Right lobe of liver (tissue), 6 donors: ENCODE data around the gene SLC6A16. TPM values are rescaled to one million over a fixed set of nuclear protein-coding genes. Genes with fewer than 3 reads are reported as not detected.
"Not testable (repeated sequence)": the region's sequence is repeated elsewhere in the genome, so short reads cannot be mapped to it uniquely, and the experiment has no call there.

Source experiments
- ATAC-seq, 4 donors: fragments of 200-7000 bp; cut with Tn5 transposase; one replicate each; pipeline ENCODE4 v1.9.1; 2020; ENCODE audit warnings: mild to moderate bottlenecking in 4 of 4, moderate library complexity in 4 of 4
- DNase-seq, 3 donors: peaks; one replicate each; pipeline ENCODE4 v3.0.0-alpha.2; 2020
- H3K27ac ChIP-seq, 3 donors: fragments of 200-600 bp; one replicate each; pipeline ENCODE4 v1.8.0; 2022
- H3K27me3 ChIP-seq, 2 donors: fragments of 200-600 bp; one replicate each; pipeline ENCODE4 v1.8.0; 2022
- H3K36me3 ChIP-seq, 4 donors: fragments of 200-600 bp; sonication (generic) in 1 of 4; one replicate each; pipeline versions ENCODE4 v1.5.1 to v1.8.0; 2017 to 2022; ENCODE audit warnings: control low read depth in 1 of 4
- H3K4me1 ChIP-seq, 4 donors: fragments of 200-600 bp; sonication (generic) in 1 of 4; one replicate each; pipeline versions ENCODE4 v1.5.1 to v1.8.0; 2017 to 2022; ENCODE audit warnings: control low read depth in 1 of 4
- H3K4me3 ChIP-seq, 3 donors: fragments of 200-600 bp; one replicate each; pipeline ENCODE4 v1.8.0; 2022
- H3K9me3 ChIP-seq, 4 donors: fragments of 200-600 bp; sonication (generic) in 1 of 4; one replicate each; pipeline versions ENCODE4 v1.5.1 to v1.8.0; 2017 to 2022; ENCODE audit warnings: control low read depth in 1 of 4
- POLR2A ChIP-seq: fragments of 450-650 bp; IDR thresholded peaks from one replicate; pipeline ENCODE4 v1.6.1; 2017; ENCODE audit warnings: antibody characterized with exemption, mild to moderate bottlenecking
- WGBS: methylation state at CpG from one replicate; pipeline ENCODE4 v1.1.6; 2018; ENCODE audit warnings: low coverage, low lambda C conversion rate; ENCODE audit not compliant: insufficient coverage; ENCODE audit errors: missing lambda C conversion rate; 5-methylcytosine and 5-hydroxymethylcytosine counted together
- intact Hi-C, 2 donors: fragments of 100-400 bp; cut with DNase I; formaldehyde crosslinking; loops; one replicate each; pipeline versions ENCODE4 v1.11.2 to v1.14.1; 2022
- long read RNA-seq: library from polyadenylated mRNA; unstranded; transcript quantifications from one replicate; pipeline ENCODE4 v2.0.0, GENCODE V29; 2019
- total RNA-seq, 6 experiments: library from RNA; depleted of rRNA in 2 of 6; stranded (reverse); fragments of >200 nt in 2 of 6; fragmentation: NEBNext Ultra II Directional in 3 of 6; extraction: Animal tissue kit (Norgen Biotek cat#: 25700) in 3 of 6; gene quantifications; one replicate each; pipeline versions ENCODE4 v1.1.0 to v1.2.4, GENCODE V29; 2016 to 2023
- TF ChIP-seq, protein P1 (sequence below), 4 donors: fragments of 200-600 bp in 3 of 4; fragments of 450-650 bp in 1 of 4; IDR thresholded peaks; one replicate each; pipeline versions ENCODE4 v1.5.1 to v1.8.0; 2016 to 2022; ENCODE audit warnings: antibody characterized with exemption in 4 of 4, mild to moderate bottlenecking in 2 of 4
- donor health status: DM: no; HTN: yes; CAD: no.
- donor health status: DM: no; HTN: no; CAD: no.
- donor health status: DM: no; HTN: no; CAD: no.
- donor health status: DM: no; HTN: yes; CAD: no.
- donor health status: DM: no; HTN: yes; CAD: no.

The SLC6A16 gene
- 1 to 10 TPM in 4 of 6 experiments, under 1 TPM in 2; 0.25 to 4.6 (median 2.4) TPM for total RNA-seq
- long read RNA-seq, result 0 reads

DNA sequence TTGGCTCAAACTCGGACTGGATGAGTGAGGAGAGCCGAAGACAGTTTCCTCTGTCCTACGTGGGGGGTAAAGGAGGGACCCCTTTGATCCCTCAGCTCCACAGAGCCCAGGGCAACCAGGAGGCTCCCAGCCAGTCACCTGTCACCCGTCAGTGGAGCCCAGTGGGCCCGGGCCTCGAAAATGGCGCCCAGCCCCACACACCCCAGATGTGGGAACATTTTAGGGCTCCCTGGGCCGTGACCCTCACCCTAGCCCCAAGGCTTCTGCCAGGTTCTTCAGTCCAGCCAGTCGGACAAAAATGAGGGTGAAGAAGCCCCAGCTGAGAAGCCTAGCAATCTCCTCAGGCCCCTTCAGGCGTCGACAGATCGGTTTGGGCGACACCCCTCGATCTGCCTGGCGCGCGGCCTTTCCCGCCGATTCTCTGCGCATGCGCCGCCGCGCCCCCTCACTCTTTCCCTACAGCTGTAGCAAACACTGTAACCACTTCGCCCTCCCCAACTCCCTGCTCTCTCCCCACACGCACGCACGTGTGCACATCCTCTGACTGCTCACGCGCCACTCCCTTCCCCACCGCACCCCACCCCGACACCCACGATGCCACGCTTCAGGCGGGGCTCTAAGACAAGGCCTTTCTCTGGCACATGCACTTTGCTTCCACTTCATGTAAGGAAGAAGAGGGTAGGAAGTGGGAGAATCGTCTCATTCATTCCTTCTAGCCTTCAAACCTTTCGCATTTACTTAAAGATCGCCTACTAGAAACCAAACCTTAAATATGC lies at the start of gene SLC6A16:
Gene SLC6A16, minus strand, starts transcription at position 391 of the 776 bp plus-strand sequence. CDS start 13,844 bp downstream, outside the sequence.
- peak in 1 of 4 donors; percentile 30 for ATAC-seq
- Histone ChIP-seq H3K4me1 (no peaks in the 10 kb centered on the region), H3K4me3 (no peak within 1 kb of the TSS), H3K27me3 (no peaks in the 10 kb centered on the region), H3K27ac (no peak within 1 kb of the TSS), H3K9me3 (no peaks in the 10 kb centered on the region), H3K36me3 (peaks cover 0 to 3% (median under 1%) of the 10 kb centered on the region in 4 donors)
- DNase-seq, result no peak
- 88% methylated on average over 13 of the region's 38 CpGs for WGBS
- intact Hi-C loops, result no loop called here
- TF ChIP-seq, protein P1, sequence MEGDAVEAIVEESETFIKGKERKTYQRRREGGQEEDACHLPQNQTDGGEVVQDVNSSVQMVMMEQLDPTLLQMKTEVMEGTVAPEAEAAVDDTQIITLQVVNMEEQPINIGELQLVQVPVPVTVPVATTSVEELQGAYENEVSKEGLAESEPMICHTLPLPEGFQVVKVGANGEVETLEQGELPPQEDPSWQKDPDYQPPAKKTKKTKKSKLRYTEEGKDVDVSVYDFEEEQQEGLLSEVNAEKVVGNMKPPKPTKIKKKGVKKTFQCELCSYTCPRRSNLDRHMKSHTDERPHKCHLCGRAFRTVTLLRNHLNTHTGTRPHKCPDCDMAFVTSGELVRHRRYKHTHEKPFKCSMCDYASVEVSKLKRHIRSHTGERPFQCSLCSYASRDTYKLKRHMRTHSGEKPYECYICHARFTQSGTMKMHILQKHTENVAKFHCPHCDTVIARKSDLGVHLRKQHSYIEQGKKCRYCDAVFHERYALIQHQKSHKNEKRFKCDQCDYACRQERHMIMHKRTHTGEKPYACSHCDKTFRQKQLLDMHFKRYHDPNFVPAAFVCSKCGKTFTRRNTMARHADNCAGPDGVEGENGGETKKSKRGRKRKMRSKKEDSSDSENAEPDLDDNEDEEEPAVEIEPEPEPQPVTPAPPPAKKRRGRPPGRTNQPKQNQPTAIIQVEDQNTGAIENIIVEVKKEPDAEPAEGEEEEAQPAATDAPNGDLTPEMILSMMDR (IDR thresholded peaks at IDR 0.05), result no peak
- no peak for TF ChIP-seq POLR2A

DNA sequence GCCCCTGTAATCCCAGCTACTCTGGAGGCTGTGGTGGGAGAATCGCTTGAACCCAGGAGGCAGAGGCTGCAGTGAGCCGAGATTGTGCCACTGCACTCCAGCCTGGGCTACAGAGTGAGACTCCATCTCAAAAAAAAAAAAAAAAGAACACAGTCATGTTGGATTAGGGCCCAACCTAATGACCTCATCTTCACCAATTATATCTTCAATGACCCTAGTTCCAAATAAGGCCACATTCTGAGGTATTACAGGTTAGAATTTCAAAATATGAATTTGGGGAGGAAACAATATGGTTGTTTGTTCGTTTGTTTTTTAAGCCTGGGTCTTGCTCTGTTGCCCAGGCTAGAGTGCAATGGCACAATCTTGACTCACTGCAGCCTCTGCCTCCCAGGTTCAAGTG lies 48.2 kb upstream of the SLC6A16 start:
- intact Hi-C loops, H3K27me3 ChIP-seq, H3K4me3 ChIP-seq, ATAC-seq, H3K4me1 ChIP-seq, DNase-seq, H3K27ac ChIP-seq, H3K9me3 ChIP-seq, H3K36me3 ChIP-seq: not testable (repeated sequence)
- 56% methylated on average over 3 of the region's 3 CpGs for WGBS

DNA sequence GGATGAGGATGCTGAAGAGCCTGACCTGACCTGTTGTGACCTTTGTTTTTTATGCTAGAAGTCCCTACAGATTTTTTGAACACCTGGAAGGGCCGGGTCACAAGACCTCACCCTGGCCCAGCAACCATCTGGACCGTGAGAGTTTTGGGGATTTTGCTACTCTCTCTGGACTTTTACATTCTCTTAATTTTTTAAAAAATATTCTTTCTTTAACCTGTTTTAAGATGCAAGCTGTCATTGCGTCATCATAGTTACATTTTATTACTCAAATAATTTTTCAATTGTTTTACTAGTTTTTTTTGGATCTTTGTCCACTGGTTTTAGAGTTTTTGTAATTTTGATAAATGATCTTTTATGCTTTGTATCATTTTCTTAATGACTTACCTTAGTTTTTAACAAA lies 46.2 kb upstream of the SLC6A16 start:
- no peaks in the 10 kb centered on the region for H3K4me1 ChIP-seq
- intact Hi-C loops, result no loop called here
- ATAC-seq (no peak), DNase-seq (no peak)
- 52% methylated on average over 3 of the region's 3 CpGs for WGBS
- no peaks in the 10 kb centered on the region for H3K36me3 ChIP-seq
- H3K4me3 ChIP-seq, result no peak overlapping the region
- TF ChIP-seq POLR2A, result no peak
- TF ChIP-seq, protein P1 (IDR thresholded peaks at IDR 0.05), result no peak
- no peak overlapping the region for H3K27ac ChIP-seq
- H3K9me3 ChIP-seq, result no peaks in the 10 kb centered on the region
- no peaks in the 10 kb centered on the region for H3K27me3 ChIP-seq

DNA sequence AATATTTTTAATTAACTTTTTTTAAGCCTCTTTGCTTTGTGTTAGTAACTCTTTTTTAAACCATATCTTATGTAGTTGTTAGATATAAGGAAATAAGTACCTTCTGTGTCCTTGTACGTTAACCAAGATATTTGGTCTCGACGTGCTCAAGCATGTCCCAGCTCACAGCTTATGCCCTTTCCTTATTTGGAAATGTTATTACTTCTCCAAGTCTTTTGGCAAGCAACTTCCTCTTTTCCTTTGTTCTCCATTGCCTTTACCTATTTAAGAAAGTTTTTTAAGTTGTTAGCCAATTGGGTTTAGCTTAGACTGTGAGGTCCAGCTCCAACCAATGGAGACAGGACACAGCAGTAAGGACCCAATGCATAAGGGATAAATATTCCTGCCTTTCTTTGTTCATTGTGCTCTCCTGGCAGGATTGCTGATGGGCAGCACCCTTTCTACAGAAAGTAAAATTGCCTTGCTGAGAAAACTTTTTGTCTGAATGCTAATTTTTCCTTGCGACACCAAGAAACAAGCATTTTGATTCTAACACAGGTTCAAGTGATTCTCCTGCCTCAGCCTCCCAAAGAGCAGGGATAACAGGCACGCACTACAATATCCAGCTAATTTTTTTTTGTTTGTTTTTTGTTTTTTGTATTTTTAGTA lies 43.8 kb upstream of the SLC6A16 start:
- H3K9me3 ChIP-seq, result no peaks in the 10 kb centered on the region
- TF ChIP-seq POLR2A, result no peak
- TF ChIP-seq, protein P1 (IDR thresholded peaks at IDR 0.05), result no peak
- H3K27me3 ChIP-seq, result no peaks in the 10 kb centered on the region
- peaks cover 0 to 3% (median 0%) of the 10 kb centered on the region in 4 donors for H3K4me1 ChIP-seq
- 87% methylated on average over 5 of the region's 5 CpGs for WGBS
- H3K4me3 ChIP-seq, result no peak overlapping the region
- H3K27ac ChIP-seq, result no peak overlapping the region
- ATAC-seq (no peak), DNase-seq (no peak)
- no peaks in the 10 kb centered on the region for H3K36me3 ChIP-seq
- intact Hi-C loops, result no loop called here

DNA sequence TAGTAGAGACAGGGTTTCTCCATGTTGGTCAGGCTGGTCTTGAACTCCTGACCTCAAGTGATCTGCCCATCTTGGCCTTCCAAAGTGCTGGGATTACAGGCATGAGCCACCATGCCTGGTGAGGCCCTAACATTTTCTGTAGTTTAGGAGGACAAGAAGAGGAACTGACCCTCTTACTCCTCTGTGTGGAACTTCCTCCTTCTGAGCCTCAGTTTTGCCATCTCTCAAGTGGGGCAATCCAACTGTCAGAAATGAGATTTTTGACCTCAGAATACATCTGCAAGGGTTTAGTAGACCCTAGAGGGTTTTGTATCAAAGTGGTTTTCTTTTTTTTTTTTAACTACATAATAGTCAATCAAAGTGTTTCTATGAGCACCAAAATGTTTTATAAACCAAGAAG lies 41.1 kb upstream of the SLC6A16 start:
- no peaks in the 10 kb centered on the region for H3K27me3 ChIP-seq
- TF ChIP-seq, protein P1 (IDR thresholded peaks at IDR 0.05), result no peak
- TF ChIP-seq POLR2A, result no peak
- DNase-seq (no peak), ATAC-seq (no peak)
- intact Hi-C loops, result no loop called here
- peaks cover 0 to 8% (median 3%) of the 10 kb centered on the region in 4 donors for H3K4me1 ChIP-seq
- H3K27ac ChIP-seq, result no peak overlapping the region
- no peak overlapping the region for H3K4me3 ChIP-seq
- no peaks in the 10 kb centered on the region for H3K9me3 ChIP-seq
- H3K36me3 ChIP-seq, result no peaks in the 10 kb centered on the region
